Retina (tissue), 1 donor: ENCODE measurements around the gene FGF8.
A peak's percentile ranks its signal among the peaks of the same experiment; 100 is the strongest.

ENCODE experiments used
- DNase-seq: peaks from one replicate; pipeline ENCODE4 v3.0.0-alpha.2; 2016

Gene FGF8

GRCh38 chr10:101768791-101769170, 7.1 kb downstream of the FGF8 start:
- DNase-seq, result no peak

GRCh38 chr10:101767966-101768790, 7.7 kb downstream of the FGF8 start:
- no peak for DNase-seq

- no peak for DNase-seq
Measured at GRCh38 chr10:101767600-101767945, 8.3 kb downstream of the FGF8 start.

GRCh38 chr10:101766753-101767599, 8.9 kb downstream of the FGF8 start:
- no peak for DNase-seq

- DNase-seq, result no peak
Measured at GRCh38 chr10:101766306-101766705, 9.6 kb downstream of the FGF8 start.

GRCh38 chr10:101763141-101763846, 12.6 kb downstream of the FGF8 start:
- no peak for DNase-seq

DNA sequence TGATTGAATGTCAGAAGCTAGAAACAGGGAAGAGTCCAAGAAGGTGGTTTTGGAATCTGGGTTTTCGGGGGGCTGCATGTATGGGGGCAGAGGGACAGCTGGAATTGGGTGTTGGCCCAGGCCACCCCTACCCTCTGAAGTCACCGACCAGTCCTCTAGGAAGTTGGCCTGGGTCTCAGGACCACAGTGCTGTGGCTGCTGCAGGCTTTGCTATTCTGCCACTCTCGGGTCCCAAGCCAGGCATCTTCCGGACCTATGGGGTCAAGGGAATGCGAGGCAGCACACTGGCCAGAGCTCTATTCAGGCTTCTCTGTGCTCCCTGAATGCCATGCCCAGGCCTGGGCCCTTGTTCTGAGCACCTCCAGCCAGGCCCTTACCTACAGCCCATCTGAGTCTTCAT, 13.2 kb downstream of the FGF8 start:
- no peak for DNase-seq

GRCh38 chr10:101761226-101761625, 14.7 kb downstream of the FGF8 start:
- no peak for DNase-seq

DNA sequence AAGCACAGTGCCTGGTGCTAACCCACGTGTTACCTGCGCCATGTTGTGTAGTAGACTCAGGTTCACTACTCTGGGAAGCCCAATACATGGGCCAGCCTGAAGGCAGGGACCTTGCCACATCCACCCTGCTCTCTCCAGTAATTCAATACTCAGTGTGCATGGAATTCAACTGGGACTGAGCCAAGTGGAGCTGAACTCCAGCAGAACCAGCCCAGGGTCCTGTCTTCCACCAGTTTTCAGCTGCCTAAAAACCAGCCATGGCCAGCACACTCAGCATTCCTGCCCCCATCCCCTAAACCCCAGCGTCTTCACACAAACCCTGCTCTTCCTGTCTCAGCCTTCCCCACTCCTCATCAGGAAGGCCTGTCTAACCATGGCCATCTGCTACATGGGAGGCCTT, 15.4 kb downstream of the FGF8 start:
- no peak for DNase-seq

- DNase-seq, result peak; percentile 46
Measured at GRCh38 chr10:101759309-101760247, 16.3 kb downstream of the FGF8 start.

DNA sequence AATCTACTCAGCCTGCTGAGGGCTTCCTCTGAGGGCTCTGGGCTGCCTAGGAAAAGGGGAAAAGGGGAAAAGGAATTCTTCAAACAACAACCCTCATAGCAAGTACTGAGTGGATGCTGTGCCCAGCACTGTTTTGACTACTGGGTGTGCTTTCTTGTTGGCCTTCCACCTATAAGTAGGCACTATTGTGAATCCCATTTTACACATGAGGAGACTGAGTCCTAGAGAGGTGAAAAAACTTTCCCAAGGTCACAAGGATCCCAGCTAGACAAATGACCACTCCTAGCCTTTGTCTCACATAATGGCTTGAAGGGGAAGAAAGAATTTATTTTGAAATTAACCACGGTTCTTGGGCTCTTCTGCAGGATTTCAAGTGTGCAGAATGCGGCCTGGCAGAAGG, 17.1 kb downstream of the FGF8 start:
- no peak for DNase-seq

DNA sequence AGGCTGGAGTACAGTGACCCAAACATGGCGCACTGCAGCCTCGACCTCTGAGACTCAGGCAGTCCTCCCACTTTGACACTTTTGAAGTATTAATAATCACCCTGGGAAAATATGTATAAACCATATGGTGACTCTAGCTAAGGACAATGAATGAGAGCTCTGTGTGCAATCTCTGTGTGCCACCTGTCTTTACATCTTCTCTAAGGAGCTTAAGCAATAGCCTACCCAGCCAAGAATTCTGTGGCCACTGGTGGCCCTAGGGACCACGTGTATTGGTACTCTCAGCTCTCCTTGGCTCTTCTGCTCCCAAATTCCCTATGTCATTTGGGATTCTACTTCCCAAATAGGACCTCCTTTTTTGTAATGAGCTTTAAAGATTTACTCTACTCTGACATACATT, 23.7 kb downstream of the FGF8 start:
- DNase-seq, result no peak

DNA sequence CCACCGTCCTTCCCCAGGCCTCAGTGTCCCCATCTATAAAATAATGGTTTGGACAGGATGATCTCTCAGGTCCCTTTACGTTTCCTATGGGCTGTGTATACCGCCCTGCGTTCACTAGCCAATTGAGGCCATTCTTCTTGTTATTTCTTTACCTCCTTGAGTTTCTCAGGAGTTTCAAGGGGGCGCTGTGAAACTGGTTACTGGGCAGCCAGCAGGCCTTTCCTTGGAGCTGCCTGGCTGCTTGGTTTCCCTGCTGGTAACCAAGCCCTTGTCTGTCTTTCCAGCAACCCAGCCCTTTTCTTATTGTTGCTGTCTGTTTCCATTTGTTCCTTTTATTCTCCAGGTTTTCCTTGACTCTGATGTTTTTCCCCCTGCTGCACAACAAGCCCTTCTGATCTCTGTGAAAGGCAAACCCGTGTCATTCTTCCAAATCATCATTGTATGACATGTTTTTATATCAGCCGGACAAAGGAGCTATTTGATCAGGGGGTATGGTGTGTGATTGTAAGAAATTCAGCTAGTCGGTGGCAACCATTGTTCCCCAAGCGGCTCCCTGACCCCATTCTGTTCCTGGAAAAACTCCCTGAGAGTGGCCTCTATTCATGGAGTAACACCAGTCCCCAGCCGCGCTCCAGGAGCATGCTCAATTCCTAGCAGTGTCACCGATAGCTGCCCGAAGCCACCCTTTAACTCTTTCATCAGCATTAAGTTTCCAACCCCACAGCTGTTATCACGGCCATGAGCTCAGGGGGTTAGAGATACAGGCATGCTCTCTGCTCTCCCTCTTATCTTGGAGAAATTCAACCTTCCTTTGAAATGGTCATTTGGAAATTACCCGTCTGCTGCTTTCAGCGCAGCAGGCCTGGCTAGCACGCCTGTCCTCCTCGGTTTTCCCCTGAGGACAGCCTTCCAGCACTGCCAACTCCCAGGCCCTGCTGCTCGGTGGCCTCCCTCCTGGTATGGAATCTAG, 26.6 kb downstream of the FGF8 start:
- peak; percentile 77 for DNase-seq

DNA sequence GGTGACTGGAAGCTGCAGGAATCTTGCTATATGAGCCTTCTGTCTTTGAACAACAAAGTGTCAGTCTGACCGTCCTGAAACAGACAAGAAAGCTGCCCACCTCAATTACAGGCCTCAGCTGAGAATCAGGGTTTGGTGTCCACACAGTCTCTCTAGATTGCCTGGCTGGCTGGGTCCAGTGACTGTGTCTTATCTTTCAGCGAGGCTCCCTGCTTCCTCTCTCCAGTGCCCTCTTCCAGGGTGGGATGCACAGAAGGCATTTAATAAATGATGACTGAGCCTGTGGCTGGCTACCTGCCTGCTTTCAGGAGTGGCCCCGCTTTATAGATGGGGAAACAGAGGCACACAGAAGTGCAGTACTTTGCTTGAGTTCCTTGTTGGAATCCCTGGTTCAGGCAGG, 27.4 kb downstream of the FGF8 start:
- DNase-seq, result no peak

- DNase-seq, result no peak
Measured at GRCh38 chr10:101745074-101745696, 30.7 kb downstream of the FGF8 start.

DNA sequence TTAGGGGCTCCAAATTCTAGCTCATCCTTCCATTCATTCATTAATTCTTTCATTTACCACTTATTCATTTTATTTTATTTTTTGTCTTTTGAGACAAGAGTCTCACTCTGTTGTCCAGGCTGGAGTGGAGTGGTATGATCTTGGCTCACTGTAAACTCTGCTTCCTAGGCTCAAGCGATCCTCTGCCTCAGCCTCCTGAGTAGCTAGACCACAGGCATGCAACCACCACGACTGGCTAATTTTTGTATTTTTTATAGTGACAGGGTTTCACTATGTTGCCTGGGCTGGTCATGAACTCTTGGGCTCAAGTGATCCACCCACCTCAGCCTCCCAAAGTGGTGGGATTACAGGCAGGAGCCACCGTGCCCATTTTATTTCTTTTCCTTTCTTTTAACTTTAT, 31.6 kb downstream of the FGF8 start:
- no peak for DNase-seq

DNA sequence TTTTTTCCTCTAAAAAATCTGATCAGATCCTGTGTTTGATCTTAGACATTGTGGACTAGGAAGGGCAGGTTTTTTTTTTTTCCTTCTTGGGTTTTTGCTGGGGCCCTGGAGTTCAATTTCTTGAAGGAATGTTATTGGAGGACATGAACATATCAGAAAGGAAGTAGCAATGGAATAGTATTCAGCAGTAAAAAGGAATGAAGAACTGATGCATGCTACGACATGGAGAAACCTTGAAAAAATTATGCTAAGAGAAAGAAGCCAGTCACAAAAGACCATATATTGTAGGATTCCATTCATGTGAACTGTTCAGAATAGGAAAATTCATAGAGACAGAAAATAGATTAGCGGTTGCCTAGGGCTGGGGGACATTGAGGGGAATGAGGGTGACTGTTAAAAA, 34.0 kb downstream of the FGF8 start:
- DNase-seq, result no peak

- no peak for DNase-seq
Measured at GRCh38 chr10:101736666-101737065, 39.2 kb downstream of the FGF8 start.

DNA sequence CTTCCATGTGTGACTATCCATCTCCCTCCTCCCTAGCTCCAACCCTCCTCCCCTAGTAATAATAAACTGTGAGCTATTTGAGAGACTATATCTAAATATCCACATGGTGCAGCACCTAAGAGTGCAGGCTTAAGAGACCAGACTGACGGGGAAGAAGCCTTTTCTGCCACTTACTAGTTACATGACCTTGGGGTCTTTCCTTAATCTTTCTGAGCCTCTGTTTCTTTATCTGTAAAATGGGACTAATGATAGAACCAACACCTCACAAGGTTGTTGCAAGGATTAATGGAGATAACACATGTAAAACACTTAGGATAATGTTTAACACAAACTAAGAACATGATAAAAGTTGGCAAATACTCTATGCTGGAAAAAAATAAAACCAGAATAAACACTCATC, 43.8 kb downstream of the FGF8 start:
- DNase-seq, result no peak

DNA sequence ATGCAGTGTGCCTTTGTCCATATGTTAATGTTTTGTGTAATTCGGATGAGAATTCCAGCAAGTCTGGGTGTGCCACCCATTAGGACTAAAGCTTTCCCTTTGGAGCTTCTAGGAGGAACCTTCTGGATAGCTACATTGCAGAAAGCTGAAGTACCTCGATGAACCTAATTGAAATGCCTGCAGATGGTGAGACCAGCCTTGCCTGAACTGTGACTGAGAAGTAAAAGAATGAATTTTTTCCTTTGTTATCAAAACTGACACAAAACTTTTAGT, 49.9 kb downstream of the FGF8 start:
- no peak for DNase-seq
